RWPE2 (cell line): Measurements from ENCODE around the gene KLHL6.

ENCODE experiments used
- ATAC-seq: fragments of 200-7000 bp; cut with Tn5 transposase; 3 replicates; pipeline ENCODE4 v1.9.1; 2021; ENCODE audit warnings: low read depth
- DNase-seq: peaks from one replicate; pipeline ENCODE4 v3.0.0-alpha.2; 2020; ENCODE audit warnings: low spot score
- H3K27ac ChIP-seq: fragments of 450-650 bp; 2 replicates; pipeline ENCODE4 v1.5.1; 2017; ENCODE audit warnings: mild to moderate bottlenecking; ENCODE audit not compliant: poor library complexity, severe bottlenecking
- H3K27me3 ChIP-seq: fragments of 250-450 bp; sonication (Bioruptor Pico); 2 replicates; pipeline ENCODE4 v1.5.1; 2021; ENCODE audit warnings: mild to moderate bottlenecking, moderate library complexity; ENCODE audit not compliant: insufficient read depth, poor library complexity, severe bottlenecking
- H3K36me3 ChIP-seq: fragments of 250-450 bp; sonication (Bioruptor Pico); 2 replicates; pipeline ENCODE4 v1.5.1; 2020; ENCODE audit warnings: low read depth, mild to moderate bottlenecking, moderate library complexity
- H3K4me1 ChIP-seq: fragments of 250-450 bp; sonication (Bioruptor Pico); 2 replicates; pipeline ENCODE4 v1.5.1; 2021; ENCODE audit warnings: mild to moderate bottlenecking, moderate library complexity; ENCODE audit not compliant: insufficient read depth, poor library complexity, severe bottlenecking
- H3K4me3 ChIP-seq: fragments of 250-450 bp; sonication (Bioruptor Pico); 2 replicates; pipeline ENCODE4 v1.5.1; 2021; ENCODE audit warnings: mild to moderate bottlenecking, moderate library complexity; ENCODE audit not compliant: severe bottlenecking
- H3K9me3 ChIP-seq: fragments of 250-450 bp; sonication (Bioruptor Pico); 2 replicates; pipeline ENCODE4 v1.5.1; 2021; ENCODE audit warnings: mild to moderate bottlenecking, moderate library complexity; ENCODE audit not compliant: severe bottlenecking
- TF ChIP-seq, protein P1 (sequence below): fragments of 450-650 bp; IDR thresholded peaks from one replicate; pipeline ENCODE4 v1.5.1; 2017; ENCODE audit warnings: mild to moderate bottlenecking, moderate library complexity; ENCODE audit not compliant: poor library complexity, severe bottlenecking

KLHL6 gene

DNA sequence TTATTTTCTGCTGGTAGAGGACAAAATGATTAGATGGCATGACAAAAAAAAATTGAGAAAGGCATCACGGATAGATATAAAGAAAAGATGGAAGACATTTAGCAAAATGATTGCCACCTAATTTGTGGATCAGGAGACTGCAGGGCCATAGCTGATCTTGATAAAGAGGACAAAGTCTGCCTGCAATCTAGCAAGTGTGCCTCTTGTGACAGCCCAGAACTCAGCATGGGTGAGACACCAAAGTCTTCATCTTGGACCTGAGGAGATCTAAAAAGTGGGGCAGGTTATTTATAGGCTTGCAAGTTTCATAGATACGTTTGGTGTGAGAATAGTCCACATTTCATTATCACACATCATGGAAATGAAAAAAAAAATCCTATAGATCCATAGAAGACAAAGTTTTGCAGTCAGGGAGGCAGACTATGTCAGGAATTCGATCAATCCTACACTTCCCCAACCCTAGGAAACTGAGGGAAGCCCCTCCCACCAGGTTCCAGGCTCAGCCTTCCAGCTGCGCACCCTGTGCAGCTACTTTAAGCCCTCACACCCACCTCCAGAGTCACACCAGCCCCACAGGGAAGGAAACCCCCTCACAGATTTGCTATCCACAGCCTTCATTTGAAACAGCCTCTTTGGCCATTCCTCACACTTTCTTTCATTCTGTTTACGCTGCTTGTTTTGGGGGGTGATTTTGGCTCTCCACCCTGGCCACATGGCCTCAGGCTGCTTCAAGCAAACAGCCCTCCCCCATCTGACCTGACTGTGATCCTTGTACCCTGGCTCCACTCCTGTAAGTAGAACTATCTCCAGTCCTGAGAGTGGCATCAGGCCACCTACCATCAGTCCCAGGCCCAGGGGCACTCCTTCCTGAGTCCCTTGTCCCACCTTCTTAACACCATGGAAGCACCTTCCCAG lies 28.1 kb upstream of the KLHL6 start:
- no peaks in the 10 kb centered on the region for H3K27me3 ChIP-seq
- H3K9me3 ChIP-seq = no peaks in the 10 kb centered on the region
- H3K27ac ChIP-seq = no peak overlapping the region
- no peaks in the 10 kb centered on the region for H3K4me1 ChIP-seq
- DNase-seq (no peak), ATAC-seq (no peak)
- TF ChIP-seq, protein P1, sequence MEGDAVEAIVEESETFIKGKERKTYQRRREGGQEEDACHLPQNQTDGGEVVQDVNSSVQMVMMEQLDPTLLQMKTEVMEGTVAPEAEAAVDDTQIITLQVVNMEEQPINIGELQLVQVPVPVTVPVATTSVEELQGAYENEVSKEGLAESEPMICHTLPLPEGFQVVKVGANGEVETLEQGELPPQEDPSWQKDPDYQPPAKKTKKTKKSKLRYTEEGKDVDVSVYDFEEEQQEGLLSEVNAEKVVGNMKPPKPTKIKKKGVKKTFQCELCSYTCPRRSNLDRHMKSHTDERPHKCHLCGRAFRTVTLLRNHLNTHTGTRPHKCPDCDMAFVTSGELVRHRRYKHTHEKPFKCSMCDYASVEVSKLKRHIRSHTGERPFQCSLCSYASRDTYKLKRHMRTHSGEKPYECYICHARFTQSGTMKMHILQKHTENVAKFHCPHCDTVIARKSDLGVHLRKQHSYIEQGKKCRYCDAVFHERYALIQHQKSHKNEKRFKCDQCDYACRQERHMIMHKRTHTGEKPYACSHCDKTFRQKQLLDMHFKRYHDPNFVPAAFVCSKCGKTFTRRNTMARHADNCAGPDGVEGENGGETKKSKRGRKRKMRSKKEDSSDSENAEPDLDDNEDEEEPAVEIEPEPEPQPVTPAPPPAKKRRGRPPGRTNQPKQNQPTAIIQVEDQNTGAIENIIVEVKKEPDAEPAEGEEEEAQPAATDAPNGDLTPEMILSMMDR = no peak
- no peak overlapping the region for H3K4me3 ChIP-seq
- H3K36me3 ChIP-seq = no peaks in the 10 kb centered on the region

DNA sequence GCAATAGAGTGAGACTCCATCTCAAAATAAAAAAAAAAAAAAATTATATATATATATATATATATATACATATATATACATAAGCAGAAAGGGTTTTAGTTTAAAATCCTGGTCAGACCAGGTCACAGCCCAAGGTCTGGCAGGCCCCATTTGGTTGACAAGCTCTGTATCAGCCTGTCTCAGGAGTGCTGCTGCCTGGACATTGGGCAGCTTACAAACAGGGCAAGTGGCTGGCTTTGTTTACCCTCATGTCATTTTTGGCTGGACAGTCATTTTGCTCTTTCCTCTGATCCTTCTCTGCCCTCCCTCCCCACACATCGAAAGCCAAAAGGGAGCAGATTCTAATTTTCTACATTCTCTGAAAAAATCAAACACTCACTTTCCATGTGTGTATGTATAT lies 26.7 kb upstream of the KLHL6 start:
- DNase-seq (no peak), ATAC-seq (no peak)
- Histone ChIP-seq H3K36me3 (no peaks in the 10 kb centered on the region), H3K27ac (no peak overlapping the region), H3K4me1 (no peaks in the 10 kb centered on the region), H3K4me3 (no peak overlapping the region), H3K9me3 (no peaks in the 10 kb centered on the region), H3K27me3 (no peaks in the 10 kb centered on the region)
- TF ChIP-seq, protein P1 = no peak

DNA sequence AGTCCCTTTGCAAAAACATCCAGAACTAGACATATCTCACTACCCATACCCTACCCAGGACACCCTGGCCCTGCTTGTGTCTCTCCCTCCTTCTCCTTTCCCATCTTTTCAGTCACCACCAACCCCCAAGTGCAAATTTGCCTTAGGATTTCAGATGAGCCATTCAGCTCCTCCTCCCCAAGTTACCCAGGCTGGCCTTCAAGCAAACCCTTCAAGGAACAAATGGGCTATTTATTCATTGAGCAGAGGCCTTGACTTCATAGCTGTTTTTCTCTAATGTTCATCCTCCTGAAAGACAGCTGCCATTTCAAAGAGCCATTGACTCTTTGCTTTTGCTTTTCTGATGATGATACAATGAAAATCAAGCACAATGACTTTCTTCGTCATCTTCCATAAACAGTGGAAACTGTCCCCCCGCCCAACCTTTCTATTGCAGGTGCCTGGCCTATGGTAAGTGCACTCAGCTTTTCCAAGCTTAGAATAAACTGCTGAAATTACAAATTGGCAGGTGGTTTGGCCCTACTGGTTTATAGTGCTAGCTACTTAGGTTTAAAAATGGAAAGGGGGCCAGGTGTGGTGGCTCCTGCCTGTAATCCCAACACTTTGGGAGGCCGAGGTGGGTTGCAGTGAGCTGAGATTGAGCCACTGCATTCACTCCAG lies 26.1 kb upstream of the KLHL6 start:
- Histone ChIP-seq H3K27ac (no peak overlapping the region), H3K4me1 (no peaks in the 10 kb centered on the region), H3K9me3 (no peaks in the 10 kb centered on the region), H3K27me3 (no peaks in the 10 kb centered on the region), H3K36me3 (no peaks in the 10 kb centered on the region), H3K4me3 (no peak overlapping the region)
- TF ChIP-seq, protein P1 = no peak
- no peak for DNase-seq
- no peak for ATAC-seq

DNA sequence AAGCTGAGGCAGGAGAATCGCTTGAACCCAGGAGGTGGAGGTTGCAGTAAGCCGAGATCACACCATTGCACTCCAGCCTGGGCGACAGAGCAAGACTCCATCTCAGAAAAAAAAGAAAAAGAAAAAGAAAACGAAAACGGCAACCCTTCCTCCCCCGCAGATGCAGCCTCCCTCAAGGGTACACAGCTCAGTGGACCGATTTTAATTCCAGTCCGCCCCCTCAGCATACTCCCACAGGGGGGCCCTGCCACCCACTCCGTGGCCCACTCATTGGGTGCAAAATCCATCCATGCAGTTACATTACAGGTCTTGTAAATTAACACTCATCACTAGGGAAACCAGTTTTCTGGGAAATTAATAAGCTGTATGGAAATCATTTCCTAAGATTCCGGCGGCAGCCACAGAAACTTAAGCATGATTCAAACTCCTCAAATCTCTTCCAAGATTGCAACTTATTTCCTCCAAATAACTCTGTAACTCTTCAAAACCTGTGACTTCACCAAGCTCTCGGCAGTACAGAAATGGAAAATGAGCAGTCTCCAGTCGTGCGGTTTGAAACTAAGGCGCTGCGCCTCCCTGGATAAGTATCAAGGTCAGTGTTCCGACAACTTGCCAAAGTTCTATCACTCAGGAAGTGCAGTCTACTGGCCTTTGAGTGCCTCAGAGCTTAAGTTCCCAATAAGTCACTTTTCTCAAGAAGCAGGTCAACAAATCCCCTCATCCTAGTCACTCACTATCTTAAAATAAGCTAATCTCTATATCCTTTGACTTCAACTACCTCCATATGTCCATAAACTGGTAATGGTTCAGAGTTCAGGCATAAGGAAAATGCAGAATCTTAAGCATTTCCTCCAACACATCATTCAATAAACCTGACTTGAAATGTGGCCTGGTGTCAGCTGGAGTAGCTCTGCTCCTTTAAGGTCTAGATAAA lies 24.7 kb upstream of the KLHL6 start:
- H3K27ac ChIP-seq = no peak overlapping the region
- no peak for DNase-seq
- no peak overlapping the region for H3K4me3 ChIP-seq
- TF ChIP-seq, protein P1 = no peak
- no peaks in the 10 kb centered on the region for H3K9me3 ChIP-seq
- no peaks in the 10 kb centered on the region for H3K4me1 ChIP-seq
- no peaks in the 10 kb centered on the region for H3K36me3 ChIP-seq
- no peak for ATAC-seq
- H3K27me3 ChIP-seq = no peaks in the 10 kb centered on the region
